H9 (cell line): ENCODE results near the gene FAM89B. TPM values are rescaled to one million over a fixed set of nuclear protein-coding genes. Genes with fewer than 3 reads are reported as not detected.

Experiments used
- DNase-seq: peaks from one replicate; pipeline ENCODE4 v3.0.0-alpha.2; 2017
- H2AFZ ChIP-seq: one replicate; pipeline ENCODE4 v1.6.1; 2013; ENCODE audit warnings: mild to moderate bottlenecking, low read length, control low read depth, moderate library complexity
- H2AK5ac ChIP-seq: 2 replicates; pipeline ENCODE4 v1.6.1; 2013; ENCODE audit warnings: low read length, control low read depth, mixed read lengths; ENCODE audit not compliant: insufficient read length
- H2BK120ac ChIP-seq: one replicate; pipeline ENCODE4 v1.6.1; 2013; ENCODE audit warnings: low read depth, mild to moderate bottlenecking, low read length, control low read depth, inconsistent platforms; ENCODE audit not compliant: poor library complexity, severe bottlenecking
- H2BK12ac ChIP-seq: 2 replicates; pipeline ENCODE4 v1.6.1; 2013; ENCODE audit warnings: low read length, control low read depth, mixed read lengths, low read depth; ENCODE audit not compliant: insufficient read length
- H2BK15ac ChIP-seq: 2 replicates; pipeline ENCODE4 v1.6.1; 2013; ENCODE audit warnings: low read depth, low read length, control low read depth
- H2BK20ac ChIP-seq: one replicate; pipeline ENCODE4 v1.6.1; 2013; ENCODE audit warnings: low read depth, mild to moderate bottlenecking, low read length, control low read depth, inconsistent platforms; ENCODE audit not compliant: poor library complexity, severe bottlenecking
- H2BK5ac ChIP-seq: 2 replicates; pipeline ENCODE4 v1.6.1; 2013; ENCODE audit warnings: low read length, control low read depth, mixed read lengths; ENCODE audit not compliant: insufficient read length
- H3K14ac ChIP-seq: 2 replicates; pipeline ENCODE4 v1.6.1; 2013; ENCODE audit warnings: low read length, control low read depth; ENCODE audit not compliant: insufficient read depth
- H3K18ac ChIP-seq: 2 replicates; pipeline ENCODE4 v1.6.1; 2013; ENCODE audit warnings: low read depth, mild to moderate bottlenecking, mixed read lengths, low read length, control low read depth; ENCODE audit not compliant: insufficient read length
- H3K23ac ChIP-seq: 2 replicates; pipeline ENCODE4 v1.6.1; 2013; ENCODE audit warnings: low read length, control low read depth, mixed read lengths, low read depth; ENCODE audit not compliant: insufficient read length
- H3K23me2 ChIP-seq: 2 replicates; pipeline ENCODE4 v1.6.1; 2013; ENCODE audit warnings: low read depth, mild to moderate bottlenecking, mixed read lengths, low read length, control low read depth; ENCODE audit not compliant: insufficient read length, poor library complexity, severe bottlenecking
- H3K27ac ChIP-seq: 2 replicates; pipeline ENCODE4 v1.5.1; 2013; ENCODE audit warnings: low read length, control low read depth, mixed read lengths, low read depth; ENCODE audit not compliant: insufficient read length
- H3K27me3 ChIP-seq: 2 replicates; pipeline ENCODE4 v1.6.1; 2013; ENCODE audit warnings: low read length, control low read depth, inconsistent platforms; ENCODE audit not compliant: insufficient read depth
- H3K4ac ChIP-seq: 2 replicates; pipeline ENCODE4 v1.6.1; 2013; ENCODE audit warnings: low read depth, mild to moderate bottlenecking, control low read depth, inconsistent platforms, low read length, moderate library complexity
- H3K4me1 ChIP-seq: 2 replicates; pipeline ENCODE4 v1.6.1; 2013; ENCODE audit warnings: low read length, control low read depth, inconsistent platforms; ENCODE audit not compliant: insufficient read depth
- H3K4me2 ChIP-seq: 2 replicates; pipeline ENCODE4 v1.6.1; 2013; ENCODE audit warnings: low read length, control low read depth, mixed read lengths; ENCODE audit not compliant: insufficient read length, insufficient read depth
- H3K56ac ChIP-seq: 2 replicates; pipeline ENCODE4 v1.6.1; 2013; ENCODE audit warnings: low read depth, mild to moderate bottlenecking, mixed read lengths, low read length, control low read depth; ENCODE audit not compliant: insufficient read length
- H3K79me1 ChIP-seq: 2 replicates; pipeline ENCODE4 v1.6.1; 2013; ENCODE audit warnings: low read depth, mild to moderate bottlenecking, moderate library complexity, low read length, control low read depth, inconsistent platforms; ENCODE audit not compliant: insufficient read depth, poor library complexity, severe bottlenecking
- H3K79me2 ChIP-seq: 2 replicates; pipeline ENCODE4 v1.6.1; 2013; ENCODE audit warnings: low read length, control low read depth, inconsistent platforms; ENCODE audit not compliant: insufficient read depth
- H3K9ac ChIP-seq: 2 replicates; pipeline ENCODE4 v1.6.1; 2013; ENCODE audit warnings: low read length, control low read depth, mixed read lengths; ENCODE audit not compliant: insufficient read length; ENCODE audit errors: extremely low read depth
- H3K9me3 ChIP-seq: one replicate; pipeline ENCODE4 v1.6.1; 2013; ENCODE audit warnings: low read depth, low read length, inconsistent platforms; ENCODE audit not compliant: control insufficient read depth
- H3T11ph ChIP-seq: one replicate; pipeline ENCODE4 v1.6.1; 2013; ENCODE audit warnings: mild to moderate bottlenecking, low read length, control low read depth, inconsistent platforms
- H4K20me1 ChIP-seq: one replicate; pipeline ENCODE4 v1.6.1; 2013; ENCODE audit not compliant: control insufficient read depth, insufficient read length, insufficient read depth
- H4K5ac ChIP-seq: 2 replicates; pipeline ENCODE4 v1.6.1; 2013; ENCODE audit warnings: low read depth, mild to moderate bottlenecking, mixed read lengths, low read length, control low read depth; ENCODE audit not compliant: insufficient read length
- H4K8ac ChIP-seq: replicated peaks from 2 replicates; pipeline ENCODE4 v1.6.1; 2013; ENCODE audit warnings: low read length, control low read depth, mixed read lengths, low read depth; ENCODE audit not compliant: insufficient read length
- H4K91ac ChIP-seq: 2 replicates; pipeline ENCODE4 v1.6.1; 2013; ENCODE audit warnings: low read depth, mild to moderate bottlenecking, moderate library complexity, mixed read lengths, low read length, control low read depth; ENCODE audit not compliant: insufficient read length
- H3K27ac Mint-ChIP-seq, 3 experiments: 2 replicates in 2 of 3; 3 replicates in 1 of 3; pipeline ENCODE4 v1.8.0; 2020 to 2021; ENCODE audit warnings: mixed read lengths in 3 of 3, mild to moderate bottlenecking in 1 of 3, moderate library complexity in 1 of 3
- H3K27me3 Mint-ChIP-seq: 2 replicates; pipeline ENCODE4 v1.8.0; 2021; ENCODE audit warnings: low read depth, mild to moderate bottlenecking, moderate library complexity, mixed read lengths
- H3K36me3 Mint-ChIP-seq, 3 experiments: 2 replicates in 2 of 3; 3 replicates in 1 of 3; pipeline ENCODE4 v1.8.0; 2020 to 2021; ENCODE audit warnings: low read depth in 3 of 3, mixed read lengths in 3 of 3; ENCODE audit not compliant: insufficient read depth in 1 of 3
- H3K4me1 Mint-ChIP-seq, 2 experiments: 2 replicates each; pipeline ENCODE4 v1.8.0; 2020; ENCODE audit warnings: mixed read lengths in 2 of 2
- H3K4me3 Mint-ChIP-seq, 2 experiments: 2 replicates in 1 of 2; 3 replicates in 1 of 2; pipeline ENCODE4 v1.8.0; 2020 to 2021; ENCODE audit warnings: mild to moderate bottlenecking in 2 of 2, mixed read lengths in 2 of 2, moderate library complexity in 1 of 2
- H3K9me3 Mint-ChIP-seq, 2 experiments: 2 replicates in 1 of 2; 3 replicates in 1 of 2; pipeline ENCODE4 v1.8.0; 2020; ENCODE audit warnings: mild to moderate bottlenecking in 2 of 2, mixed read lengths in 2 of 2, moderate library complexity in 1 of 2
- WGBS: extraction: QIAGEN DNeasy Blood & Tissue Kit; methylation state at CpG from one replicate; pipeline ENCODE4 v1.1.7; 2013; ENCODE audit warnings: missing lambda C conversion rate, low lambda C conversion rate, mixed read lengths; ENCODE audit not compliant: insufficient read length; ENCODE audit errors: extremely low coverage; 5-methylcytosine and 5-hydroxymethylcytosine counted together
- total RNA-seq: library from RNA; stranded (reverse); gene quantifications from 2 replicates; pipeline ENCODE4 v1.2.1, GENCODE V29; 2021
- TF ChIP-seq, protein P1 (sequence below): fragments of 200-600 bp; sonication (generic); conservative IDR thresholded peaks from 3 replicates; pipeline ENCODE4 v1.8.0; 2021; ENCODE audit warnings: antibody characterized with exemption, mild to moderate bottlenecking

The FAM89B gene
- total RNA-seq, 1 experiment from 2014 or later: 21.7 TPM

DNA sequence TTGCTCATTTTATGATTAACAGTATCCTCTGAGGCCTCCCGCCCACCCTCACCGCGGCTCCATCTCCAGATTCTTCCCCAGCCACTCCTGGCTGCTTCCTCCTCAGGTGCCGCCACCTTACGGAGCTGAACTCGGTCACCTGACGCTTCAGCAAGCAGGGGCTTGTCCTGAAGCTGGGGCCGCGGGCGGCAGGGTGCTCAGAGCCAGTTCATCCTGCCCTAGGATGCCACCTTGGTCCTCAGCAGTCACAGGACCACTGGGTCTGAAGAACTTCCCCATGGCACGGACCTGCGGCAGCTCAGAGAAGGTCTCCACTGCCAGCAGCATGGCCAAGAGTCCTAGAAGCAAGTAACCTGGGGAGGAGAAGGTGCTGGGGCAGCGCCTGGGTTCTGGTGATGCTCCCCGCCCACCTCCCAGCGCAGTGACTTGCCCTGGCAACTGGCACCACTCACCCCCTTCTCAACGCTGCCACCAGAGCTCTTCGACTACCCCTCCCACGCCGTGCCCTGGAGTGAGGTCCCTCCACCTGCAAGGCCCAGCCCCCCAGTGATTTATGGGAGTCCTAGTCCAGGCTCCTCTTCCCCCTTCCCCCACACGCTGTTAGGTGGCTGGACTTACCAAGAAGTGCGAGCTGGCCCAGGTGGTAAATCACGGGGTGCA is 20.6 kb downstream of the FAM89B start:
- Histone ChIP-seq H3K23me2 (no peaks in the 10 kb centered on the region), H3K9ac (no peak overlapping the region), H2AFZ (no peak overlapping the region), H3T11ph (no peak overlapping the region), H2BK15ac (no peak overlapping the region), H2BK12ac (no peak overlapping the region), H3K14ac (no peak overlapping the region), H3K79me1 (no peaks in the 10 kb centered on the region), H2BK120ac (no peak overlapping the region), H3K23ac (no peak overlapping the region), H3K4ac (no peak overlapping the region), H2BK5ac (no peak overlapping the region), H4K8ac (no peak overlapping the region), H3K4me2 (peak overlapping the region; percentile 15), H3K56ac (no peak overlapping the region), H3K79me2 (no peaks in the 10 kb centered on the region), H4K91ac (no peak overlapping the region), H2AK5ac (no peak overlapping the region), H3K27me3 (no peaks in the 10 kb centered on the region; the same call in 1 of the 2 replicates), H4K20me1 (no peaks in the 10 kb centered on the region), H3K27ac (no peak overlapping the region), H3K9me3 (no peaks in the 10 kb centered on the region), H2BK20ac (no peak overlapping the region), H4K5ac (no peak overlapping the region), H3K18ac (no peak overlapping the region), H3K4me1 (no peaks in the 10 kb centered on the region; the same call in 1 of the 2 replicates)
- Mint-ChIP-seq H3K27ac (no peak overlapping the region), H3K27me3 (peaks cover 41% of the 10 kb centered on the region), H3K4me1 (peaks cover 8 to 26% of the 10 kb centered on the region in 2 experiments), H3K9me3 (no peaks in the 10 kb centered on the region), H3K36me3 (peaks cover 0 to 10% (median 4%) of the 10 kb centered on the region in 3 experiments; a peak in 6 of 7 replicates), H3K4me3 (peak overlapping the region; percentile 48 to 74)
- DNase-seq: no peak
- TF ChIP-seq, protein P1, sequence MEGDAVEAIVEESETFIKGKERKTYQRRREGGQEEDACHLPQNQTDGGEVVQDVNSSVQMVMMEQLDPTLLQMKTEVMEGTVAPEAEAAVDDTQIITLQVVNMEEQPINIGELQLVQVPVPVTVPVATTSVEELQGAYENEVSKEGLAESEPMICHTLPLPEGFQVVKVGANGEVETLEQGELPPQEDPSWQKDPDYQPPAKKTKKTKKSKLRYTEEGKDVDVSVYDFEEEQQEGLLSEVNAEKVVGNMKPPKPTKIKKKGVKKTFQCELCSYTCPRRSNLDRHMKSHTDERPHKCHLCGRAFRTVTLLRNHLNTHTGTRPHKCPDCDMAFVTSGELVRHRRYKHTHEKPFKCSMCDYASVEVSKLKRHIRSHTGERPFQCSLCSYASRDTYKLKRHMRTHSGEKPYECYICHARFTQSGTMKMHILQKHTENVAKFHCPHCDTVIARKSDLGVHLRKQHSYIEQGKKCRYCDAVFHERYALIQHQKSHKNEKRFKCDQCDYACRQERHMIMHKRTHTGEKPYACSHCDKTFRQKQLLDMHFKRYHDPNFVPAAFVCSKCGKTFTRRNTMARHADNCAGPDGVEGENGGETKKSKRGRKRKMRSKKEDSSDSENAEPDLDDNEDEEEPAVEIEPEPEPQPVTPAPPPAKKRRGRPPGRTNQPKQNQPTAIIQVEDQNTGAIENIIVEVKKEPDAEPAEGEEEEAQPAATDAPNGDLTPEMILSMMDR: no peak
- no CpG with 5 or more reads among the region's 22 CpGs for WGBS
